NCI-H1417 (cell line): ENCODE measurements around the gene TNFRSF18.
"Not testable (repeated sequence)": the region's sequence is repeated elsewhere in the genome, so short reads cannot be mapped to it uniquely, and the experiment has no call there.

Experiments used
- DNase-seq, 3 experiments: peaks; one replicate each; lab custom pipeline; 2025; lab: John Stamatoyannopoulos, UW

Gene TNFRSF18

GRCh38 chr1:1197551-1198422 lies 8.6 kb downstream of the TNFRSF18 start:
- DNase-seq: no peak

- DNase-seq: no peak
These were observed 9.2 kb downstream of the TNFRSF18 start for GRCh38 chr1:1197188-1197500.

GRCh38 chr1:1196431-1197187 lies 9.8 kb downstream of the TNFRSF18 start:
- DNase-seq: no peak

- not testable (repeated sequence) for DNase-seq
These were observed 10.7 kb downstream of the TNFRSF18 start for GRCh38 chr1:1195726-1196125.

GRCh38 chr1:1194723-1195122 lies 11.7 kb downstream of the TNFRSF18 start:
- DNase-seq: no peak

GRCh38 chr1:1191734-1192133 lies 14.7 kb downstream of the TNFRSF18 start:
- DNase-seq: no peak

GRCh38 chr1:1189111-1189510 lies 17.3 kb downstream of the TNFRSF18 start:
- no peak for DNase-seq

GRCh38 chr1:1187938-1188337 lies 18.5 kb downstream of the TNFRSF18 start:
- no peak for DNase-seq

- DNase-seq: no peak
These were observed 21.2 kb downstream of the TNFRSF18 start for GRCh38 chr1:1185101-1185765.

GRCh38 chr1:1183833-1184775 lies 22.3 kb downstream of the TNFRSF18 start:
- DNase-seq: no peak

GRCh38 chr1:1183221-1183747 lies 23.1 kb downstream of the TNFRSF18 start:
- DNase-seq: no peak

GRCh38 chr1:1182491-1183220 lies 23.7 kb downstream of the TNFRSF18 start:
- no peak for DNase-seq

- DNase-seq: no peak
These were observed 24.4 kb downstream of the TNFRSF18 start for GRCh38 chr1:1181938-1182410.

- no peak for DNase-seq
These were observed 25.1 kb downstream of the TNFRSF18 start for GRCh38 chr1:1181129-1181937.

- no peak for DNase-seq
These were observed 26.2 kb downstream of the TNFRSF18 start for GRCh38 chr1:1179983-1180861.

GRCh38 chr1:1179346-1179982 lies 26.9 kb downstream of the TNFRSF18 start:
- no peak for DNase-seq

- no peak for DNase-seq
These were observed 27.5 kb downstream of the TNFRSF18 start for GRCh38 chr1:1178794-1179331.
